Hepatocyte (in vitro differentiated cells): ENCODE measurements around the gene NCBP2. TPM values are rescaled to one million over a fixed set of nuclear protein-coding genes. Genes with fewer than 3 reads are reported as not detected.
A peak's percentile ranks its signal among the peaks of the same experiment; 100 is the strongest.

ENCODE experiments used
- DNase-seq: peaks from one replicate; pipeline ENCODE4 v3.0.0-alpha.2; 2016; ENCODE audit warnings: low spot score
- H2AFZ ChIP-seq: fragments of 200-600 bp; sonication (generic); 2 replicates; pipeline ENCODE4 v1.6.0; 2016; ENCODE audit warnings: antibody characterized with exemption, mild to moderate bottlenecking
- H3K27ac ChIP-seq: fragments of 200-600 bp; sonication (generic); 2 replicates; pipeline ENCODE4 v1.5.1; 2016; ENCODE audit warnings: mild to moderate bottlenecking
- H3K27me3 ChIP-seq: fragments of 200-600 bp; sonication (generic); 2 replicates; pipeline ENCODE4 v1.6.1; 2016
- H3K36me3 ChIP-seq: fragments of 200-600 bp; sonication (generic); replicated peaks from 2 replicates; pipeline ENCODE4 v1.5.1; 2016; ENCODE audit warnings: low read depth; ENCODE audit not compliant: insufficient read depth
- H3K4me1 ChIP-seq: fragments of 200-600 bp; sonication (generic); 2 replicates; pipeline ENCODE4 v1.5.1; 2016; ENCODE audit warnings: mild to moderate bottlenecking, moderate library complexity; ENCODE audit not compliant: insufficient read depth
- H3K4me2 ChIP-seq: fragments of 200-600 bp; sonication (generic); 2 replicates; pipeline ENCODE4 v1.6.0; 2016
- H3K4me3 ChIP-seq: fragments of 200-600 bp; sonication (generic); 2 replicates; pipeline ENCODE4 v1.5.1; 2016; ENCODE audit warnings: mild to moderate bottlenecking
- H3K79me2 ChIP-seq: fragments of 200-600 bp; sonication (generic); 2 replicates; pipeline ENCODE4 v1.6.0; 2017; ENCODE audit warnings: mild to moderate bottlenecking
- H3K9me2 ChIP-seq: fragments of 200-600 bp; sonication (generic); replicated peaks from 2 replicates; pipeline ENCODE4 v1.6.0; 2017; ENCODE audit warnings: mild to moderate bottlenecking; ENCODE audit not compliant: insufficient read depth
- H3K9me3 ChIP-seq: fragments of 200-600 bp; sonication (generic); 2 replicates; pipeline ENCODE4 v1.5.1; 2016; ENCODE audit warnings: low read depth, mild to moderate bottlenecking
- H4K20me1 ChIP-seq: fragments of 200-600 bp; sonication (generic); 2 replicates; pipeline ENCODE4 v1.6.0; 2016; ENCODE audit warnings: mild to moderate bottlenecking; ENCODE audit not compliant: insufficient read depth, poor library complexity, severe bottlenecking
- CTCF ChIP-seq: fragments of 200-600 bp; sonication (generic); IDR thresholded peaks from 2 replicates; pipeline ENCODE4 v1.5.1; 2016; ENCODE audit warnings: antibody characterized with exemption, mild to moderate bottlenecking; ENCODE audit not compliant: poor library complexity
- EZH2 ChIP-seq: fragments of 200-600 bp; sonication (generic); IDR thresholded peaks from 2 replicates; pipeline ENCODE4 v1.6.1; 2016; ENCODE audit warnings: antibody characterized with exemption, mild to moderate bottlenecking, borderline replicate concordance
- EZH2phosphoT487 ChIP-seq: fragments of 200-600 bp; sonication (generic); IDR thresholded peaks from one replicate; pipeline ENCODE4 v1.6.1; 2018; ENCODE audit warnings: antibody characterized with exemption, mild to moderate bottlenecking, low read depth, moderate library complexity; ENCODE audit not compliant: unreplicated experiment, severe bottlenecking
- WGBS: methylation state at CpG from one replicate; pipeline ENCODE4 v1.1.6; 2016; ENCODE audit warnings: low lambda C conversion rate; ENCODE audit errors: missing lambda C conversion rate; 5-methylcytosine and 5-hydroxymethylcytosine counted together
- polyA plus RNA-seq: library from polyadenylated mRNA; unstranded; fragments of >200 nt; fragmentation: Nextera tagmentation; extraction: Ambion mirVana; gene quantifications from 2 replicates; pipeline ENCODE4 v1.2.1, GENCODE V29; 2016
- total RNA-seq: library from RNA; depleted of rRNA; stranded (reverse); fragments of >200 nt; gene quantifications from 2 replicates; pipeline ENCODE4 v1.2.3, GENCODE V29; 2014

NCBP2 gene
- total and polyA plus RNA-seq, 2 experiments from 2014 or later: 78.3 to 101 TPM

GRCh38 chr3:196969660-196970546, 27.6 kb upstream of the NCBP2 start:
- H3K79me2 ChIP-seq: peaks cover 25% of the 10 kb centered on the region
- peak overlapping the region; percentile 83 for H3K4me3 ChIP-seq
- H3K36me3 ChIP-seq: no peaks in the 10 kb centered on the region
- H3K9me2 ChIP-seq: no peaks in the 10 kb centered on the region
- peak; percentile 86 for DNase-seq
- no peaks in the 10 kb centered on the region for H3K9me3 ChIP-seq
- peak; percentile 56 for TF ChIP-seq CTCF
- no peak for TF ChIP-seq EZH2phosphoT487
- no peak for TF ChIP-seq EZH2
- H3K27ac ChIP-seq: peak overlapping the region; percentile 89
- WGBS: 21% methylated on average over 45 of the region's 100 CpGs
- peaks cover 9% of the 10 kb centered on the region for H3K4me1 ChIP-seq
- peak overlapping the region; percentile 100 for H3K4me2 ChIP-seq
- H2AFZ ChIP-seq: peak overlapping the region; percentile 93
- H4K20me1 ChIP-seq: no peaks in the 10 kb centered on the region
- H3K27me3 ChIP-seq: peaks cover 4% of the 10 kb centered on the region

- TF ChIP-seq CTCF (no peak), EZH2phosphoT487 (no peak), EZH2 (no peak)
- no peaks in the 10 kb centered on the region for H3K9me3 ChIP-seq
- H3K4me3 ChIP-seq: peak overlapping the region; percentile 83
- H3K9me2 ChIP-seq: no peaks in the 10 kb centered on the region
- H3K27me3 ChIP-seq: peaks cover 4% of the 10 kb centered on the region
- peak overlapping the region; percentile 93 for H2AFZ ChIP-seq
- H3K4me1 ChIP-seq: peaks cover 9% of the 10 kb centered on the region
- DNase-seq: peak; percentile 41
- peak overlapping the region; percentile 100 for H3K4me2 ChIP-seq
- H3K27ac ChIP-seq: peak overlapping the region; percentile 89
- no peaks in the 10 kb centered on the region for H3K36me3 ChIP-seq
- H4K20me1 ChIP-seq: no peaks in the 10 kb centered on the region
- H3K79me2 ChIP-seq: peaks cover 25% of the 10 kb centered on the region
- WGBS: 2% methylated on average over 39 of the region's 72 CpGs
These were observed 26.9 kb upstream of the NCBP2 start for GRCh38 chr3:196969134-196969659.

GRCh38 chr3:196968233-196969133, 26.2 kb upstream of the NCBP2 start, which contains the start of gene PIGZ:
PIGZ (minus strand) TSS chr3:196968833; CDS start chr3:196952031, 16,802 bp downstream.
- no peaks in the 10 kb centered on the region for H4K20me1 ChIP-seq
- DNase-seq: peak; percentile 81
- H3K4me2 ChIP-seq: peak within 1 kb of the TSS; percentile 100
- H3K9me3 ChIP-seq: no peaks in the 10 kb centered on the region
- WGBS: 11% methylated on average over 31 of the region's 98 CpGs
- no peaks in the 10 kb centered on the region for H3K36me3 ChIP-seq
- TF ChIP-seq EZH2 (peak; percentile 15), EZH2phosphoT487 (no peak)
- peaks cover 25% of the 10 kb centered on the region for H3K79me2 ChIP-seq
- peak within 1 kb of the TSS; percentile 89 for H3K27ac ChIP-seq
- H3K9me2 ChIP-seq: no peaks in the 10 kb centered on the region
- H2AFZ ChIP-seq: peak within 1 kb of the TSS; percentile 93
- H3K4me1 ChIP-seq: peaks cover 10% of the 10 kb centered on the region
- H3K27me3 ChIP-seq: peaks cover 4% of the 10 kb centered on the region
- peak within 1 kb of the TSS; percentile 83 for H3K4me3 ChIP-seq
